PC-3 (cell line): ENCODE results near the gene LRRC59. TPM values are rescaled to one million over a fixed set of nuclear protein-coding genes. Genes with fewer than 3 reads are reported as not detected.

Experiments
- ATAC-seq: fragments of 200-7000 bp; cut with Tn5 transposase; 2 replicates; pipeline ENCODE4 v1.9.1; 2020; ENCODE audit warnings: mild to moderate bottlenecking, moderate library complexity
- BruUV-seq: library from RNA; stranded (reverse); fragments of 400-500 nt; replicated peaks from 2 replicates; lab custom pipeline; 2021; lab: Mats Ljungman, UMichigan
- CTCF ChIA-PET: fragments of 300-600 bp; sonication (Branson Sonifier 250); formaldehyde crosslinking; loops from one replicate; lab custom pipeline; 2022; ENCODE audit warnings: antibody characterized with exemption; lab: Charles Lee
- POLR2A ChIA-PET: fragments of 300-600 bp; sonication (Branson Sonifier 250); formaldehyde crosslinking; loops from one replicate; lab custom pipeline; 2022; ENCODE audit warnings: antibody characterized with exemption; ENCODE audit not compliant: unreplicated experiment; lab: Charles Lee
- DNase-seq: peaks from one replicate; pipeline ENCODE4 v3.0.0-alpha.2; 2015
- H2AFZ ChIP-seq: fragments of 300-600 bp; sonication (generic); 2 replicates; pipeline ENCODE4 v1.6.0; 2016; ENCODE audit warnings: antibody characterized with exemption, low read length
- H3F3A ChIP-seq: fragments of 300-600 bp; sonication (generic); one replicate; pipeline ENCODE4 v1.6.0; 2017; ENCODE audit warnings: antibody characterized with exemption, low read length, control low read depth, mild to moderate bottlenecking; ENCODE audit not compliant: unreplicated experiment
- H3K27ac ChIP-seq: fragments of 300-600 bp; sonication (generic); 2 replicates; pipeline ENCODE4 v1.5.1; 2016; ENCODE audit warnings: mild to moderate bottlenecking, low read length
- H3K27me3 ChIP-seq: fragments of 300-600 bp; sonication (generic); 2 replicates; pipeline ENCODE4 v1.6.1; 2016; ENCODE audit warnings: low read length, mixed read lengths
- H3K36me3 ChIP-seq: fragments of 300-600 bp; sonication (generic); 2 replicates; pipeline ENCODE4 v1.6.1; 2016; ENCODE audit warnings: low read depth, mixed run types, low read length, mixed read lengths
- H3K4me1 ChIP-seq: fragments of 300-600 bp; sonication (generic); 2 replicates; pipeline ENCODE4 v1.5.1; 2016; ENCODE audit warnings: low read length; ENCODE audit not compliant: insufficient read depth
- H3K4me2 ChIP-seq: fragments of 300-600 bp; sonication (generic); 2 replicates; pipeline ENCODE4 v1.6.0; 2016; ENCODE audit warnings: low read length
- H3K4me3 ChIP-seq: fragments of 300-600 bp; sonication (generic); 2 replicates; pipeline ENCODE4 v1.5.1; 2016; ENCODE audit warnings: mild to moderate bottlenecking, low read length, mixed read lengths
- H3K79me2 ChIP-seq: fragments of 300-600 bp; sonication (generic); 2 replicates; pipeline ENCODE4 v1.6.1; 2017; ENCODE audit warnings: low read length, mixed read lengths
- H3K9ac ChIP-seq: fragments of 300-600 bp; sonication (generic); 2 replicates; pipeline ENCODE4 v1.6.0; 2016; ENCODE audit warnings: mild to moderate bottlenecking, low read length
- H3K9me2 ChIP-seq: fragments of 300-600 bp; sonication (generic); replicated peaks from 2 replicates; pipeline ENCODE4 v1.6.1; 2016; ENCODE audit warnings: mixed run types, low read length, mixed read lengths
- H3K9me3 ChIP-seq: fragments of 300-600 bp; sonication (generic); 2 replicates; pipeline ENCODE4 v1.6.1; 2016; ENCODE audit warnings: low read length, mixed read lengths
- H4K20me1 ChIP-seq: fragments of 300-600 bp; sonication (generic); 2 replicates; pipeline ENCODE4 v1.6.1; 2016; ENCODE audit warnings: low read length, mixed read lengths
- EZH2 ChIP-seq: fragments of 300-600 bp; sonication (generic); IDR thresholded peaks from one replicate; pipeline ENCODE4 v1.6.1; 2017; ENCODE audit warnings: antibody characterized with exemption, mild to moderate bottlenecking, low read length; ENCODE audit not compliant: unreplicated experiment
- EZH2phosphoT487 ChIP-seq: fragments of 300-600 bp; sonication (generic); IDR thresholded peaks from 2 replicates; pipeline ENCODE4 v1.6.1; 2018; ENCODE audit warnings: mild to moderate bottlenecking, antibody characterized with exemption, low read length, borderline replicate concordance
- intact Hi-C: fragments of 100-400 bp; cut with micrococcal nuclease; formaldehyde crosslinking; loops from 2 replicates; pipeline ENCODE4 v1.9.0; 2023
- total RNA-seq: library from RNA; depleted of rRNA; stranded (reverse); fragments of >200 nt; gene quantifications from 2 replicates; pipeline ENCODE4 v1.2.3, GENCODE V29; 2014
- TF ChIP-seq, protein P1 (sequence below): fragments of 300-600 bp; sonication (generic); conservative IDR thresholded peaks from 2 replicates; pipeline ENCODE4 v1.5.1; 2017; ENCODE audit warnings: antibody characterized with exemption, low read depth, mild to moderate bottlenecking, low read length

Gene LRRC59
- total RNA-seq, 1 experiment from 2014 or later: 324 TPM

DNA sequence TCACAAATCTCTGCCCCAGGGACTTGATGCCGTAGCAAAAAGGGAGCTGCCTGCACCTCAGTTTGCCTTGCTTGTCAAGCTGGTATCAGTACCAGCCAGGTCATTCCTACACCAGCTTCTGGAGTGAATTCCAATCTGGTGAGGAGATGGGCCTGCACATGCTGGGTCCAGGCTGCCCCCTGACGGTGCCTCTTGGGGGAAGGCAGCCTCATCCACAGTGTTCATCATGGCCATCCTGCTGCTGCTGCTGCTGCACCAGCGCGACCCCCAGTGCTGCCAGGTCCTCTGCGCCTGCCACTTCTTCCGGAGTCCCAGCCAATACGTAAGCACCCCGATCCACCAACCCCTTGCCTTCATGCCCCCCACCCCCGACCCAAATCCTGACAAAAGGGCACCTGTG, 32.6 kb downstream of the LRRC59 start:
- no TSS peak for BruUV-seq
- CTCF ChIA-PET: interaction anchor here (0.6 kb wide), 1 partner anchor 114 kb away, joined by 5 read pairs; no protein-coding TSS in a partner anchor
- Histone ChIP-seq H3K9ac (no peak overlapping the region), H3K79me2 (no peaks in the 10 kb centered on the region), H3K4me3 (no peak overlapping the region), H3K9me2 (no peaks in the 10 kb centered on the region), H2AFZ (no peak overlapping the region), H3K4me1 (no peaks in the 10 kb centered on the region), H3K36me3 (peaks cover 28% of the 10 kb centered on the region), H3F3A (peaks cover 6% of the 10 kb centered on the region), H3K9me3 (no peaks in the 10 kb centered on the region), H4K20me1 (no peaks in the 10 kb centered on the region), H3K27ac (no peak overlapping the region), H3K4me2 (no peak overlapping the region), H3K27me3 (no peaks in the 10 kb centered on the region)
- POLR2A ChIA-PET: no interaction called here
- ATAC-seq (no peak), DNase-seq (no peak)
- TF ChIP-seq EZH2phosphoT487: no peak
- TF ChIP-seq EZH2: no peak
- TF ChIP-seq, protein P1, sequence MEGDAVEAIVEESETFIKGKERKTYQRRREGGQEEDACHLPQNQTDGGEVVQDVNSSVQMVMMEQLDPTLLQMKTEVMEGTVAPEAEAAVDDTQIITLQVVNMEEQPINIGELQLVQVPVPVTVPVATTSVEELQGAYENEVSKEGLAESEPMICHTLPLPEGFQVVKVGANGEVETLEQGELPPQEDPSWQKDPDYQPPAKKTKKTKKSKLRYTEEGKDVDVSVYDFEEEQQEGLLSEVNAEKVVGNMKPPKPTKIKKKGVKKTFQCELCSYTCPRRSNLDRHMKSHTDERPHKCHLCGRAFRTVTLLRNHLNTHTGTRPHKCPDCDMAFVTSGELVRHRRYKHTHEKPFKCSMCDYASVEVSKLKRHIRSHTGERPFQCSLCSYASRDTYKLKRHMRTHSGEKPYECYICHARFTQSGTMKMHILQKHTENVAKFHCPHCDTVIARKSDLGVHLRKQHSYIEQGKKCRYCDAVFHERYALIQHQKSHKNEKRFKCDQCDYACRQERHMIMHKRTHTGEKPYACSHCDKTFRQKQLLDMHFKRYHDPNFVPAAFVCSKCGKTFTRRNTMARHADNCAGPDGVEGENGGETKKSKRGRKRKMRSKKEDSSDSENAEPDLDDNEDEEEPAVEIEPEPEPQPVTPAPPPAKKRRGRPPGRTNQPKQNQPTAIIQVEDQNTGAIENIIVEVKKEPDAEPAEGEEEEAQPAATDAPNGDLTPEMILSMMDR: no peak
- intact Hi-C loops: no loop called here

DNA sequence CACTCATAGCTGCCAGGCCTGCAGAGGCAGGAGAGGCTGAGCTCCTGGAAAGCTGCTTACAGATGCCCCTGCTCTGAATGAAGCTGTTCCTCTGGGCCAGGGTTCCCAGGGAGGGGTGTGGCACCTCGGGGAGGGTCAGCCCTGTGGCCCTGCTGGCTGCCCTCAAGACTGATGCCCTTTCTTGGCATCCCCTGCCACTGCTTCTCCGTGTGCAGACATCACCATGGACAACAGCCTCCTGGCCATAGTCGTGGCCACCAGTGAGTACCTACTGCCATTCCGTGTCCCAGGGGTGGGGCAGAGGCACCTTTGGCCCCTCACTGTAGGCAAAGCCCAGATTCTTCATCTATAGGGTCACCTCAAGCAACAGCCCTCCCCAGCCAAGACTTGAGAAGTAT, 33.3 kb downstream of the LRRC59 start:
- Histone ChIP-seq H3K27me3 (no peaks in the 10 kb centered on the region), H3K4me3 (no peak overlapping the region), H3K9me3 (no peaks in the 10 kb centered on the region), H3K4me1 (no peaks in the 10 kb centered on the region), H3K9ac (no peak overlapping the region), H4K20me1 (no peaks in the 10 kb centered on the region), H2AFZ (no peak overlapping the region), H3K4me2 (no peak overlapping the region), H3K36me3 (peaks cover 22% of the 10 kb centered on the region), H3F3A (peaks cover 6% of the 10 kb centered on the region), H3K27ac (no peak overlapping the region), H3K9me2 (no peaks in the 10 kb centered on the region), H3K79me2 (no peaks in the 10 kb centered on the region)
- ATAC-seq (no peak; the same call in 1 of the 2 replicates), DNase-seq (no peak)
- TF ChIP-seq EZH2phosphoT487 (no peak), EZH2 (no peak)
- TF ChIP-seq, protein P1: no peak
- POLR2A ChIA-PET: no interaction called here
- CTCF ChIA-PET: no interaction called here
- intact Hi-C loops: no loop called here
- BruUV-seq: no TSS peak

DNA sequence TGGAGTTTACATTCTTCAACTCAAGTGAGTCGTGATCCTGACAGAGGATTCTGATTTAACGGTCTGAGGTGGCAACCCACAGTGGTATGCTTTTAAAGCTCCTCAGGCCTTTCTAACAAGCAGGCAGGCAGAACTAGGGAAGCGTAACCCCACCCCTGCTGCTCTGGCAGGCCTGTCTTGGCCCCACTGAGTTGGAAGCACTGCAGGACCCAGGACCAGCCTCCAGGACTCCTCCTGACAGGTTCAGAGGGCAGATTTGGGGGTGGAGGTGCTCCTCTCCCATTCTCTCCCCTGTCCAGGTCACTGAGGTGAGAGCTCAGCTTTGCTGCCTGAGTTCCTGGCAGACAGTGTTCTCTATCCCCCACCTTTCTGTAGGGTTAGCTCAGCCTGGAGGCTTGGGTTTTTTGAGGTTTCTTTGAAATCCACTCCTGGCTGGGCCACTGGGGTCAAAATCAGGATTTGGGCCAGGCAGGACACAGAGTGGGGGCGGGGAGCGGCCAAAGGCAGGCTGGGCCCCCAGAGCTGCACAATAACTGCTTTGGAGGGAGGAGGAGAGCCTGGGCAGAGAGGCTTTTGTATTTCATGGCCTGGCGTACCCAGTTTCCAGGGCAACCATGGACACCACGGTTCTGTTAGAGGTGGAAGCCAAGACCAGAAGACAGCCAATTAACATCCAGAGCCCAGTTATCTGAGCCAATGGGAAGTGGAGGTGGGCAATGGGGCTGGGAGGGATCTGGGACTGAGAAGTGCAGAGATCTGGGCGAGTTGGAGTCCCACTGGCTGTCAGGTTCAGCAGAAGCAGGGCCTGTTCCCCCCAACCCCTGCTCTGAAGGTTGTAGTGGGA, 33.9 kb downstream of the LRRC59 start:
- peaks cover 6% of the 10 kb centered on the region for H3F3A ChIP-seq

More for the DNA sequence above, 33.9 kb downstream of the LRRC59 start:
- no peak overlapping the region for H2AFZ ChIP-seq
- no peaks in the 10 kb centered on the region for H4K20me1 ChIP-seq
- POLR2A ChIA-PET: no interaction called here
- no peak overlapping the region for H3K9ac ChIP-seq
- no peaks in the 10 kb centered on the region for H3K9me3 ChIP-seq
- TSS peak; percentile 11 for BruUV-seq
- no peaks in the 10 kb centered on the region for H3K27me3 ChIP-seq
- no peak overlapping the region for H3K4me3 ChIP-seq
- H3K36me3 ChIP-seq: peaks cover 22% of the 10 kb centered on the region; the same call in 1 of the 2 replicates
- H3K9me2 ChIP-seq: no peaks in the 10 kb centered on the region
- CTCF ChIA-PET: interaction anchor here (0.5 to 2.7 kb wide), 5 partner anchors 23 to 163 kb away, joined by 3 to 28 read pairs (median 13); partner anchors contain the start of gene LRRC59
- H3K79me2 ChIP-seq: no peaks in the 10 kb centered on the region
- intact Hi-C loops: no loop called here
- no peak overlapping the region for H3K4me2 ChIP-seq
- H3K27ac ChIP-seq: no peak overlapping the region
- DNase-seq (peak; percentile 36), ATAC-seq (peak; percentile 21)
- TF ChIP-seq EZH2 (no peak), EZH2phosphoT487 (no peak)
- TF ChIP-seq, protein P1: no peak
- no peaks in the 10 kb centered on the region for H3K4me1 ChIP-seq
